ENCODE results near the gene ANGPTL4.
"Not testable (repeated sequence)": the region's sequence is repeated elsewhere in the genome, so short reads cannot be mapped to it uniquely, and the experiment has no call there.

ANGPTL4 gene

GRCh38 chr19:8384569-8384968 is 20.6 kb downstream of the ANGPTL4 start:
- H3K4me3 ChIP-seq (ENCODE audit: control insufficient read depth in 1 of 7, extremely low read depth in 1 of 7, insufficient read depth in 4 of 7, low read depth in 2 of 7, low read length in 6 of 7); H3K36me3 ChIP-seq (ENCODE audit: control insufficient read depth in 4 of 4, insufficient read depth in 4 of 4, low read length in 3 of 4); H3K27ac ChIP-seq (ENCODE audit: insufficient read depth in 1 of 2, low read depth in 1 of 2, low read length in 2 of 2, poor library complexity in 1 of 2, severe bottlenecking in 2 of 2); H3K27me3 ChIP-seq (replicated peaks in 2 of 5; ENCODE audit: control insufficient read depth in 4 of 5, insufficient read depth in 5 of 5, low read length in 4 of 5); H3K4me1 ChIP-seq (ENCODE audit: control extremely low read depth in 1 of 4, control insufficient read depth in 4 of 4, insufficient read depth in 4 of 4, low read length in 3 of 4); H3K9me3 ChIP-seq (ENCODE audit: control extremely low read depth in 1 of 5, control insufficient read depth in 4 of 5, insufficient read depth in 2 of 5, low read depth in 1 of 5, low read length in 4 of 5); DNase-seq; POLR2A ChIA-PET: not testable (repeated sequence)
- 70% methylated on average over 1 of the region's 4 CpGs for WGBS (ENCODE audit: insufficient coverage)
- CTCF ChIA-PET: interaction anchor here (1.3 kb wide), 1 partner anchor 15 kb away, joined by 3 read pairs; no protein-coding TSS in a partner anchor

- POLR2A ChIA-PET; CTCF ChIA-PET; H3K4me3 ChIP-seq (ENCODE audit: control insufficient read depth in 1 of 7, extremely low read depth in 1 of 7, insufficient read depth in 4 of 7, low read depth in 2 of 7, low read length in 6 of 7); DNase-seq; H3K27ac ChIP-seq (ENCODE audit: insufficient read depth in 1 of 2, low read depth in 1 of 2, low read length in 2 of 2, poor library complexity in 1 of 2, severe bottlenecking in 2 of 2); H3K36me3 ChIP-seq (ENCODE audit: control insufficient read depth in 4 of 4, insufficient read depth in 4 of 4, low read length in 3 of 4); H3K9me3 ChIP-seq (ENCODE audit: control extremely low read depth in 1 of 5, control insufficient read depth in 4 of 5, insufficient read depth in 2 of 5, low read depth in 1 of 5, low read length in 4 of 5); H3K4me1 ChIP-seq (ENCODE audit: control extremely low read depth in 1 of 4, control insufficient read depth in 4 of 4, insufficient read depth in 4 of 4, low read length in 3 of 4); H3K27me3 ChIP-seq (replicated peaks in 2 of 5; ENCODE audit: control insufficient read depth in 4 of 5, insufficient read depth in 5 of 5, low read length in 4 of 5): not testable (repeated sequence)
- WGBS (ENCODE audit: insufficient coverage): 40% methylated on average over 1 of the region's 2 CpGs
Measured at GRCh38 chr19:8385103-8385502, 21.1 kb downstream of the ANGPTL4 start.

- DNase-seq, POLR2A ChIA-PET: not testable (repeated sequence)
- CTCF ChIA-PET: interaction anchor here (0.7 to 1.2 kb wide), 3 partner anchors 13 to 25 kb away, joined by 3 read pairs; no protein-coding TSS in a partner anchor
Measured at GRCh38 chr19:8385566-8385965, 21.6 kb downstream of the ANGPTL4 start.

GRCh38 chr19:8386419-8386818 is 22.5 kb downstream of the ANGPTL4 start:
- H3K9me3 ChIP-seq (ENCODE audit: control extremely low read depth in 1 of 5, control insufficient read depth in 4 of 5, insufficient read depth in 2 of 5, low read depth in 1 of 5, low read length in 4 of 5); POLR2A ChIA-PET; H3K4me3 ChIP-seq (ENCODE audit: control insufficient read depth in 1 of 7, extremely low read depth in 1 of 7, insufficient read depth in 4 of 7, low read depth in 2 of 7, low read length in 6 of 7); H3K36me3 ChIP-seq (ENCODE audit: control insufficient read depth in 4 of 4, insufficient read depth in 4 of 4, low read length in 3 of 4); H3K27ac ChIP-seq (ENCODE audit: insufficient read depth in 1 of 2, low read depth in 1 of 2, low read length in 2 of 2, poor library complexity in 1 of 2, severe bottlenecking in 2 of 2); H3K27me3 ChIP-seq (replicated peaks in 2 of 5; ENCODE audit: control insufficient read depth in 4 of 5, insufficient read depth in 5 of 5, low read length in 4 of 5); DNase-seq: not testable (repeated sequence)
- 87% methylated on average over 8 of the region's 9 CpGs for WGBS (ENCODE audit: insufficient coverage)
- peaks cover 0 to 11% (median 6%) of the 10 kb centered on the region in 4 experiments for H3K4me1 ChIP-seq (ENCODE audit: control extremely low read depth in 1 of 4, control insufficient read depth in 4 of 4, insufficient read depth in 4 of 4, low read length in 3 of 4)
- CTCF ChIA-PET: interaction anchor here (0.7 to 1.2 kb wide), 4 partner anchors 12 to 43 kb away, joined by 3 read pairs; no protein-coding TSS in a partner anchor

More at GRCh38 chr19:8385566-8385965, 21.6 kb downstream of the ANGPTL4 start:
- 100% methylated on average over 3 of the region's 3 CpGs for WGBS (ENCODE audit: insufficient coverage)
- not testable (repeated sequence) for H3K4me3 ChIP-seq (ENCODE audit: control insufficient read depth in 1 of 7, extremely low read depth in 1 of 7, insufficient read depth in 4 of 7, low read depth in 2 of 7, low read length in 6 of 7); H3K27ac ChIP-seq (ENCODE audit: insufficient read depth in 1 of 2, low read depth in 1 of 2, low read length in 2 of 2, poor library complexity in 1 of 2, severe bottlenecking in 2 of 2); H3K4me1 ChIP-seq (ENCODE audit: control extremely low read depth in 1 of 4, control insufficient read depth in 4 of 4, insufficient read depth in 4 of 4, low read length in 3 of 4); H3K36me3 ChIP-seq (ENCODE audit: control insufficient read depth in 4 of 4, insufficient read depth in 4 of 4, low read length in 3 of 4); H3K9me3 ChIP-seq (ENCODE audit: control extremely low read depth in 1 of 5, control insufficient read depth in 4 of 5, insufficient read depth in 2 of 5, low read depth in 1 of 5, low read length in 4 of 5); H3K27me3 ChIP-seq (replicated peaks in 2 of 5; ENCODE audit: control insufficient read depth in 4 of 5, insufficient read depth in 5 of 5, low read length in 4 of 5)

- Histone ChIP-seq H3K27me3 (replicated peaks in 2 of 5; ENCODE audit: control insufficient read depth in 4 of 5, insufficient read depth in 5 of 5, low read length in 4 of 5) (no peaks in the 10 kb centered on the region), H3K36me3 (ENCODE audit: control insufficient read depth in 4 of 4, insufficient read depth in 4 of 4, low read length in 3 of 4) (peaks cover 0 to 5% (median 0%) of the 10 kb centered on the region in 4 experiments), H3K4me1 (ENCODE audit: control extremely low read depth in 1 of 4, control insufficient read depth in 4 of 4, insufficient read depth in 4 of 4, low read length in 3 of 4) (peaks cover 0 to 16% (median 11%) of the 10 kb centered on the region in 4 experiments), H3K9me3 (ENCODE audit: control extremely low read depth in 1 of 5, control insufficient read depth in 4 of 5, insufficient read depth in 2 of 5, low read depth in 1 of 5, low read length in 4 of 5) (peaks cover 0 to 6% (median 0%) of the 10 kb centered on the region in 5 experiments), H3K4me3 (ENCODE audit: control insufficient read depth in 1 of 7, extremely low read depth in 1 of 7, insufficient read depth in 4 of 7, low read depth in 2 of 7, low read length in 6 of 7) (no peak overlapping the region), H3K27ac (ENCODE audit: insufficient read depth in 1 of 2, low read depth in 1 of 2, low read length in 2 of 2, poor library complexity in 1 of 2, severe bottlenecking in 2 of 2) (no peak overlapping the region)
- ChIA-PET CTCF (interaction anchor here (0.7 to 1.2 kb wide), 2 partner anchors 12 to 42 kb away, joined by 3 read pairs; no protein-coding TSS in a partner anchor), POLR2A (interaction anchor here (0.7 kb wide), 1 partner anchor 93 kb away, joined by 5 read pairs; no protein-coding TSS in a partner anchor)
- 87% methylated on average over 4 of the region's 4 CpGs for WGBS (ENCODE audit: insufficient coverage)
- no peak for DNase-seq
Measured at GRCh38 chr19:8386990-8387389, 23.0 kb downstream of the ANGPTL4 start.

- peaks cover 0 to 5% (median 0%) of the 10 kb centered on the region in 4 experiments for H3K36me3 ChIP-seq (ENCODE audit: control insufficient read depth in 4 of 4, insufficient read depth in 4 of 4, low read length in 3 of 4)
- H3K27ac ChIP-seq (ENCODE audit: insufficient read depth in 1 of 2, low read depth in 1 of 2, low read length in 2 of 2, poor library complexity in 1 of 2, severe bottlenecking in 2 of 2): no peak overlapping the region
- H3K4me3 ChIP-seq (ENCODE audit: control insufficient read depth in 1 of 7, extremely low read depth in 1 of 7, insufficient read depth in 4 of 7, low read depth in 2 of 7, low read length in 6 of 7): no peak overlapping the region
- peaks cover 0 to 6% (median 0%) of the 10 kb centered on the region in 5 experiments for H3K9me3 ChIP-seq (ENCODE audit: control extremely low read depth in 1 of 5, control insufficient read depth in 4 of 5, insufficient read depth in 2 of 5, low read depth in 1 of 5, low read length in 4 of 5)
- ChIA-PET CTCF (no interaction called here), POLR2A (interaction anchor here (0.7 kb wide), 1 partner anchor 92 kb away, joined by 5 read pairs; no protein-coding TSS in a partner anchor)
- H3K4me1 ChIP-seq (ENCODE audit: control extremely low read depth in 1 of 4, control insufficient read depth in 4 of 4, insufficient read depth in 4 of 4, low read length in 3 of 4): peaks cover 0 to 21% (median 16%) of the 10 kb centered on the region in 4 experiments
- no peak for DNase-seq
- no peaks in the 10 kb centered on the region for H3K27me3 ChIP-seq (replicated peaks in 2 of 5; ENCODE audit: control insufficient read depth in 4 of 5, insufficient read depth in 5 of 5, low read length in 4 of 5)
- 100% methylated on average over 10 of the region's 16 CpGs for WGBS (ENCODE audit: insufficient coverage)
Measured at GRCh38 chr19:8387688-8388611, 24.0 kb downstream of the ANGPTL4 start.

- no CpG with 5 or more reads among the region's 2 CpGs for WGBS (ENCODE audit: insufficient coverage)
- CTCF ChIA-PET: interaction anchor here (0.7 kb wide), 1 partner anchor 51 kb away, joined by 3 read pairs; no protein-coding TSS in a partner anchor
Measured at GRCh38 chr19:8388612-8388958, 24.6 kb downstream of the ANGPTL4 start.

More at GRCh38 chr19:8388612-8388958, 24.6 kb downstream of the ANGPTL4 start:
- H3K27me3 ChIP-seq (replicated peaks in 2 of 5; ENCODE audit: control insufficient read depth in 4 of 5, insufficient read depth in 5 of 5, low read length in 4 of 5): no peaks in the 10 kb centered on the region
- H3K4me1 ChIP-seq (ENCODE audit: control extremely low read depth in 1 of 4, control insufficient read depth in 4 of 4, insufficient read depth in 4 of 4, low read length in 3 of 4): peaks cover 0 to 21% (median 16%) of the 10 kb centered on the region in 4 experiments
- no peak overlapping the region for H3K27ac ChIP-seq (ENCODE audit: insufficient read depth in 1 of 2, low read depth in 1 of 2, low read length in 2 of 2, poor library complexity in 1 of 2, severe bottlenecking in 2 of 2)
- H3K4me3 ChIP-seq (ENCODE audit: control insufficient read depth in 1 of 7, extremely low read depth in 1 of 7, insufficient read depth in 4 of 7, low read depth in 2 of 7, low read length in 6 of 7): no peak overlapping the region
- no peak for DNase-seq
- POLR2A ChIA-PET: no interaction called here
- H3K36me3 ChIP-seq (ENCODE audit: control insufficient read depth in 4 of 4, insufficient read depth in 4 of 4, low read length in 3 of 4): peaks cover 0 to 5% (median 0%) of the 10 kb centered on the region in 4 experiments
- peaks cover 0 to 6% (median 0%) of the 10 kb centered on the region in 5 experiments for H3K9me3 ChIP-seq (ENCODE audit: control extremely low read depth in 1 of 5, control insufficient read depth in 4 of 5, insufficient read depth in 2 of 5, low read depth in 1 of 5, low read length in 4 of 5)

Data from common myeloid progenitor, CD34-positive (primary cell).